IMR-90 (cell line): ENCODE measurements around the gene LCMT2.

Experiments used
- FOS ChIP-seq: fragments of 150-350 bp; IDR thresholded peaks from 2 replicates; pipeline ENCODE4 v1.6.1; 2016; ENCODE audit warnings: low read depth, low read length
- RAD21 ChIP-seq: IDR thresholded peaks from 2 replicates; pipeline ENCODE4 v1.6.1; 2012; ENCODE audit warnings: low read length, improper control_type of control experiment
- SMC3 ChIP-seq: fragments of 150-350 bp; IDR thresholded peaks from 2 replicates; pipeline ENCODE4 v1.6.1; 2016; ENCODE audit warnings: low read depth, mild to moderate bottlenecking, antibody characterized with exemption, low read length, moderate library complexity
- USF2 ChIP-seq: fragments of 150-350 bp; IDR thresholded peaks from 2 replicates; pipeline ENCODE4 v1.6.1; 2017; ENCODE audit warnings: mild to moderate bottlenecking, antibody characterized with exemption, low read length, low read depth
- TF ChIP-seq, protein P1 (sequence below): conservative IDR thresholded peaks from 2 replicates; pipeline ENCODE4 v1.5.1; 2012; ENCODE audit warnings: mild to moderate bottlenecking, low read depth, low read length, improper control_type of control experiment
- TF ChIP-seq, protein P2 (sequence below): fragments of 150-350 bp; IDR thresholded peaks from 2 replicates; pipeline ENCODE4 v1.6.1; 2016; ENCODE audit warnings: low read depth, mild to moderate bottlenecking, low read length, moderate library complexity, borderline replicate concordance

DNA sequence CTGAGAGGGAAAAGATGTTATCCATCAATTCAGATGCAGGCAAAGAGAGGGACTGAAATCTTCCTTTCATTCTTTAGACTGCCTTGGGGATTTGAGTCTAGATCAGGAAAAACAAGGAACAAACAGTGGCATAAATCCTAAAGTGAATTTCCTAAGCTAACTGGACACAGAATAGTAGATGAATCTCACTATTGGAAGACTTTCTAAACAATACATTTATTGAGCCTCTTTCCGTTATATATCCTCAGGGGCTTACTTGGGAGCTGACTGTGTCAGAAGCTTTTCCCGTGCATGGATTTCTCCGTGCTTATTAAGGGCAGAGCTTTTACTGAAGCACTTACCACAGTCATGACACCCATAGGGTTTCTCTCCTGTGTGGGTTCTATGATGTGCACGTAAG, 30.4 kb upstream of the LCMT2 start:
- TF ChIP-seq, protein P1, sequence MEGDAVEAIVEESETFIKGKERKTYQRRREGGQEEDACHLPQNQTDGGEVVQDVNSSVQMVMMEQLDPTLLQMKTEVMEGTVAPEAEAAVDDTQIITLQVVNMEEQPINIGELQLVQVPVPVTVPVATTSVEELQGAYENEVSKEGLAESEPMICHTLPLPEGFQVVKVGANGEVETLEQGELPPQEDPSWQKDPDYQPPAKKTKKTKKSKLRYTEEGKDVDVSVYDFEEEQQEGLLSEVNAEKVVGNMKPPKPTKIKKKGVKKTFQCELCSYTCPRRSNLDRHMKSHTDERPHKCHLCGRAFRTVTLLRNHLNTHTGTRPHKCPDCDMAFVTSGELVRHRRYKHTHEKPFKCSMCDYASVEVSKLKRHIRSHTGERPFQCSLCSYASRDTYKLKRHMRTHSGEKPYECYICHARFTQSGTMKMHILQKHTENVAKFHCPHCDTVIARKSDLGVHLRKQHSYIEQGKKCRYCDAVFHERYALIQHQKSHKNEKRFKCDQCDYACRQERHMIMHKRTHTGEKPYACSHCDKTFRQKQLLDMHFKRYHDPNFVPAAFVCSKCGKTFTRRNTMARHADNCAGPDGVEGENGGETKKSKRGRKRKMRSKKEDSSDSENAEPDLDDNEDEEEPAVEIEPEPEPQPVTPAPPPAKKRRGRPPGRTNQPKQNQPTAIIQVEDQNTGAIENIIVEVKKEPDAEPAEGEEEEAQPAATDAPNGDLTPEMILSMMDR, result no peak
- no peak for TF ChIP-seq RAD21
- TF ChIP-seq SMC3, result no peak
- no peak for TF ChIP-seq FOS
- TF ChIP-seq, protein P2, sequence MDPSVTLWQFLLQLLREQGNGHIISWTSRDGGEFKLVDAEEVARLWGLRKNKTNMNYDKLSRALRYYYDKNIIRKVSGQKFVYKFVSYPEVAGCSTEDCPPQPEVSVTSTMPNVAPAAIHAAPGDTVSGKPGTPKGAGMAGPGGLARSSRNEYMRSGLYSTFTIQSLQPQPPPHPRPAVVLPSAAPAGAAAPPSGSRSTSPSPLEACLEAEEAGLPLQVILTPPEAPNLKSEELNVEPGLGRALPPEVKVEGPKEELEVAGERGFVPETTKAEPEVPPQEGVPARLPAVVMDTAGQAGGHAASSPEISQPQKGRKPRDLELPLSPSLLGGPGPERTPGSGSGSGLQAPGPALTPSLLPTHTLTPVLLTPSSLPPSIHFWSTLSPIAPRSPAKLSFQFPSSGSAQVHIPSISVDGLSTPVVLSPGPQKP, result no peak
- TF ChIP-seq USF2, result no peak
